A673 (cell line): ENCODE data around the gene PTH1R. TPM values are rescaled to one million over a fixed set of nuclear protein-coding genes. Genes with fewer than 3 reads are reported as not detected.

Source experiments
- BruUV-seq: library from RNA; stranded (reverse); fragments of 400-500 nt; replicated peaks from 2 replicates; lab custom pipeline; 2021; lab: Mats Ljungman, UMichigan
- CTCF ChIA-PET: fragments of 300-600 bp; sonication (Branson Sonifier 250); formaldehyde crosslinking; loops from one replicate; lab custom pipeline; 2022; ENCODE audit warnings: antibody characterized with exemption; lab: Charles Lee
- POLR2A ChIA-PET: fragments of 300-600 bp; sonication (Branson Sonifier 250); formaldehyde crosslinking; loops from one replicate; lab custom pipeline; 2022; ENCODE audit warnings: antibody characterized with exemption; ENCODE audit not compliant: low non-redundant PET; lab: Charles Lee
- DNase-seq: peaks from one replicate; pipeline ENCODE4 v3.0.0-alpha.2; 2015; ENCODE audit warnings: low spot score
- H3K27ac ChIP-seq: fragments of 200-600 bp; sonication (generic); 2 replicates; pipeline ENCODE4 v1.5.1; 2016; ENCODE audit warnings: mixed run types, low read depth, mild to moderate bottlenecking, mixed read lengths, antibody characterized with exemption, low read length; ENCODE audit not compliant: poor library complexity, severe bottlenecking
- H3K27me3 ChIP-seq: fragments of 200-600 bp; sonication (generic); replicated peaks from 2 replicates; pipeline ENCODE4 v1.6.1; 2017; ENCODE audit warnings: mixed run types, low read depth, mild to moderate bottlenecking, mixed read lengths, antibody characterized with exemption, low read length; ENCODE audit not compliant: insufficient read depth, poor library complexity
- H3K36me3 ChIP-seq: fragments of 200-600 bp; sonication (generic); 2 replicates; pipeline ENCODE4 v1.6.1; 2016; ENCODE audit warnings: mixed run types, mild to moderate bottlenecking, mixed read lengths, antibody characterized with exemption, low read length; ENCODE audit not compliant: insufficient read depth, poor library complexity, severe bottlenecking
- H3K4me1 ChIP-seq: fragments of 200-600 bp; sonication (generic); 2 replicates; pipeline ENCODE4 v1.6.1; 2017; ENCODE audit warnings: mixed run types, mild to moderate bottlenecking, mixed read lengths, antibody characterized with exemption, low read length; ENCODE audit not compliant: insufficient read depth, poor library complexity, severe bottlenecking
- H3K4me3 ChIP-seq: fragments of 200-600 bp; sonication (generic); 2 replicates; pipeline ENCODE4 v1.5.1; 2016; ENCODE audit warnings: low read depth, mixed run types, mild to moderate bottlenecking, mixed read lengths, low read length; ENCODE audit not compliant: poor library complexity, severe bottlenecking
- H3K9me3 ChIP-seq: fragments of 200-600 bp; sonication (generic); 2 replicates; pipeline ENCODE4 v1.6.1; 2016; ENCODE audit warnings: mixed run types, low read depth, mild to moderate bottlenecking, mixed read lengths, antibody characterized with exemption, low read length; ENCODE audit not compliant: poor library complexity, severe bottlenecking
- EZH2 ChIP-seq: fragments of 200-600 bp; sonication (generic); IDR thresholded peaks from 2 replicates; pipeline ENCODE4 v1.6.1; 2017; ENCODE audit warnings: borderline replicate concordance, low read depth, mild to moderate bottlenecking, mixed read lengths, antibody characterized with exemption, low read length; ENCODE audit not compliant: poor library complexity, severe bottlenecking
- intact Hi-C: fragments of 100-400 bp; cut with micrococcal nuclease; formaldehyde crosslinking; loops from one replicate; pipeline ENCODE4 v1.10.0; 2022; ENCODE audit not compliant: unreplicated experiment
- total RNA-seq: library from RNA; stranded (reverse); gene quantifications from 2 replicates; pipeline ENCODE4 v1.2.3, GENCODE V29; 2021
- TF ChIP-seq, protein P1 (sequence below): fragments of 300-800, 200-600 bp; sonication (generic); conservative IDR thresholded peaks from 2 replicates; pipeline ENCODE4 v1.5.1; 2017; ENCODE audit warnings: low read depth, mild to moderate bottlenecking, antibody characterized with exemption, low read length, moderate library complexity, mixed read lengths

PTH1R gene
- total RNA-seq, 1 experiment from 2014 or later, result 1.2 TPM

DNA sequence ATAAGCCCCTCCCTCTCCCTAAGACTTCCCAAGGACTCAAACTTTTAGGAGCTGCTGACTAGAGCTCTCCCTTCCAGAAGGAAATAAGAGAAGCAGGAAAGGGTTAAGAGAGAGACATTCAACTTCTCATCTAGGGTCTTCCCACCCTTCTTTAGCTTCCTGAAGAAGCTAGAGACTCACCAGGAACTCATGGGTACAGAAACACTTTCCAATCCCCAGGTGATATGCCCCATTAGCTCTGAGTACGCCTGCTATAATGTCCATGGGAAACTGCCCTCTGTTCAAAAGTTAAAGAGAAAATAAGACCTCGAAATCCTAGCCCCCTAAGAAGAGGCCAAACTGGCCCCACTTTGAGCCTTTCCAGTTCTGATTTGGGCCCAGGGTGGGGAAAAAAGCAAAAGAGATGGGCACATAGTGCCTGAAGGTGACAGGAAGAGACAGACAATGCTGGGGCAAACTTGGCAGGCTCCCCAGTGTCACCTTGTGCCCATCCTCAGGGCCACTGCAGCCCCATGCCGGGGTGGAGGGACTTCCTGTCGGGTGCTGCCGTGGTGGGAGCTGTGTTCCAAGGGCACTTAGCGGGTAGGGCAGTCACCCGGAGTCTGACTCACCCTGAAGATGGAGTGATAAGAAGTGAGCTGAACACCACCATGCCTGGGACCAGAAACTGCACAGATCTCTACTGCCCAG, 69.5 kb downstream of the PTH1R start:
- CTCF ChIA-PET, result no interaction called here
- no TSS peak for BruUV-seq
- POLR2A ChIA-PET, result interaction anchor here (0.7 kb wide), 1 partner anchor 30 kb away, joined by 3 read pairs; no protein-coding TSS in a partner anchor
- DNase-seq, result no peak
- H3K27ac ChIP-seq, result no peak overlapping the region
- H3K27me3 ChIP-seq, result no peaks in the 10 kb centered on the region
- no peak for TF ChIP-seq EZH2
- TF ChIP-seq, protein P1, sequence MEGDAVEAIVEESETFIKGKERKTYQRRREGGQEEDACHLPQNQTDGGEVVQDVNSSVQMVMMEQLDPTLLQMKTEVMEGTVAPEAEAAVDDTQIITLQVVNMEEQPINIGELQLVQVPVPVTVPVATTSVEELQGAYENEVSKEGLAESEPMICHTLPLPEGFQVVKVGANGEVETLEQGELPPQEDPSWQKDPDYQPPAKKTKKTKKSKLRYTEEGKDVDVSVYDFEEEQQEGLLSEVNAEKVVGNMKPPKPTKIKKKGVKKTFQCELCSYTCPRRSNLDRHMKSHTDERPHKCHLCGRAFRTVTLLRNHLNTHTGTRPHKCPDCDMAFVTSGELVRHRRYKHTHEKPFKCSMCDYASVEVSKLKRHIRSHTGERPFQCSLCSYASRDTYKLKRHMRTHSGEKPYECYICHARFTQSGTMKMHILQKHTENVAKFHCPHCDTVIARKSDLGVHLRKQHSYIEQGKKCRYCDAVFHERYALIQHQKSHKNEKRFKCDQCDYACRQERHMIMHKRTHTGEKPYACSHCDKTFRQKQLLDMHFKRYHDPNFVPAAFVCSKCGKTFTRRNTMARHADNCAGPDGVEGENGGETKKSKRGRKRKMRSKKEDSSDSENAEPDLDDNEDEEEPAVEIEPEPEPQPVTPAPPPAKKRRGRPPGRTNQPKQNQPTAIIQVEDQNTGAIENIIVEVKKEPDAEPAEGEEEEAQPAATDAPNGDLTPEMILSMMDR, result no peak
- no peaks in the 10 kb centered on the region for H3K36me3 ChIP-seq
- H3K9me3 ChIP-seq, result no peaks in the 10 kb centered on the region
- intact Hi-C loops, result no loop called here
- no peaks in the 10 kb centered on the region for H3K4me1 ChIP-seq
- no peak overlapping the region for H3K4me3 ChIP-seq

DNA sequence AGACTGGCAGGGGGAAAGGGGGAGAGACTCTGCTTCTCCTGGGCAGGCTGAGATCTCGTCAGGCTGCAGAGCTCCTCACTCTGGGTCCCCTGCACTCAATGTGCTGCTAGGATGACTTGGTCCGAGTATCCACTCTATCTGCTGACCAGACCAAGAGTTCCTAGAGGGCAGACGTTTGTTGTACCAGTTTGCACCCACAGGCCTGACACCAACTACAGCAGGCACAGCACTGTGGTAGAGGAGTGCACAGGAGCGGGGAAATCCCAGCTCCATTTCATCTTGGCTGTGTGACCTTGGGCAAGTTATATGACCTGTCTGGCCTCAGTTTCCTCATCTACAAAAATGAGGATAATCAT, 70.0 kb downstream of the PTH1R start:
- Histone ChIP-seq H3K4me1 (no peaks in the 10 kb centered on the region), H3K27me3 (no peaks in the 10 kb centered on the region), H3K27ac (no peak overlapping the region), H3K36me3 (no peaks in the 10 kb centered on the region), H3K4me3 (no peak overlapping the region), H3K9me3 (no peaks in the 10 kb centered on the region)
- ChIA-PET CTCF (no interaction called here), POLR2A (no interaction called here)
- TF ChIP-seq, protein P1, result no peak
- TF ChIP-seq EZH2, result no peak
- intact Hi-C loops, result no loop called here
- no TSS peak for BruUV-seq
- DNase-seq, result no peak

DNA sequence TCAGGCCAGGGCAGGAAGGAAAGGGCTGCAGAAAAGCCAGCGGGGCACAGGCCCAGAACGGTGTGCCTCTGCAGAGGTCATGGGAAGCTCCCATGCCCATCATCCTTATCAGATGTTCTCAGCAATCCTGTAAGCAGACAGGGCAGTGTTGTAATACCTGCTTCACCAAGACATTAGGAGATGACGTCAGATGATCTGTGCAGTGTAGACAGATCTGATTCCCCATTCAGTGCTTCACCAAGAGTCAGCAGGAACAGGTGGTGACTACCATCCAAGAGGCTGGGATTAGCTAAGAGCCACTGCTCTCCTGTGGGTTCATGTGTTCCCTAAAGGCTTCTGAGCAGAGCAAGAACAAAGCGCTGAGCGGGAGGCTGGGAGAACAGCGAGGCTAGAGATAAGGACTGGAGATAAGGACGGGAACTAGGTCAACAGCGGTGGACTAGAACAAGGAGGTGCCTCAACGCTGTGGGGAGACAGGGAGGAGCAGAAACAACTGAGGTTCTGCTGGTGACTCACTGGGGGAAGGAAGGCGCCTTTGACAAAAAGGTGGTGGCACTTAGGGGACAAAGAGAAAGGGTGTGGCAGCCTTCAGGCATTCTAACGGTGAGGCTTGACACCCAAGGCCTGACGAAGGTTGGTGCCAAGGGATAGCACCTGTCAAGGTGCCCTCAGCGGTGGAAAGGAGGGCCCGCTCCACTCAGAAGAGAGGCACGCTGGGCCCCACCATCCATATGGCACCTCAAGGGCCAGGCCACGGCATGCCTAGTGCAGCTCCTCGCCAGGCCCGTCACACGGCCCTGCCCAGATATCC, 70.7 kb downstream of the PTH1R start:
- CTCF ChIA-PET, result no interaction called here
- TF ChIP-seq, protein P1, result no peak
- no peak for TF ChIP-seq EZH2
- no TSS peak for BruUV-seq
- H3K27me3 ChIP-seq, result no peaks in the 10 kb centered on the region
- H3K4me1 ChIP-seq, result no peaks in the 10 kb centered on the region
- no peak for DNase-seq
- no peak overlapping the region for H3K27ac ChIP-seq
- POLR2A ChIA-PET, result no interaction called here
- intact Hi-C loops, result no loop called here
- H3K9me3 ChIP-seq, result no peaks in the 10 kb centered on the region
- no peaks in the 10 kb centered on the region for H3K36me3 ChIP-seq
- H3K4me3 ChIP-seq, result no peak overlapping the region
